OCI-M1 (cell line): ENCODE data around the gene SAMD4B.
"Not testable (repeated sequence)": the region's sequence is repeated elsewhere in the genome, so short reads cannot be mapped to it uniquely, and the experiment has no call there.

Experiments used
- DNase-seq: peaks from one replicate; lab custom pipeline; 2025; lab: John Stamatoyannopoulos, UW

SAMD4B gene

GRCh38 chr19:39365531-39365930 is 23.3 kb downstream of the SAMD4B start:
- no peak for DNase-seq

DNA sequence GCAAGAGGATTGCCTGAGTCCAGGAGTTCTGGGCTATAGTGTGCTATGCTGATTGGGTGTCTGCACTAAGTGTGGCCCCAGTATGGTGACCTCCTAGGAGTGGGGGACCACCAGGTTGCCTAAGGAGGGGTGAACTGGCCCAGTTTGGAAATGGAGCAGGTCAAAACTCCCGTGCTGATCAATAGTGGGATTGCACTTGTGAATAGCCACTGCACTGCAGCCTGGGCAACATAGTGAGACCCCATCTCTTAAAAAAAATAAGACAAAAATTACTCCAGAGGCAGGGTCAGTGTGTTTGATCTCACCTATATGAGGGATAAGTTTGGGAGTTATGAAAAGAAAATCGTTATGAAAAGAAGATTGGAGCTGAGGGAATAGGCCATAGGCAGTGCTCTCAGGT is 27.0 kb downstream of the SAMD4B start:
- no peak for DNase-seq

DNA sequence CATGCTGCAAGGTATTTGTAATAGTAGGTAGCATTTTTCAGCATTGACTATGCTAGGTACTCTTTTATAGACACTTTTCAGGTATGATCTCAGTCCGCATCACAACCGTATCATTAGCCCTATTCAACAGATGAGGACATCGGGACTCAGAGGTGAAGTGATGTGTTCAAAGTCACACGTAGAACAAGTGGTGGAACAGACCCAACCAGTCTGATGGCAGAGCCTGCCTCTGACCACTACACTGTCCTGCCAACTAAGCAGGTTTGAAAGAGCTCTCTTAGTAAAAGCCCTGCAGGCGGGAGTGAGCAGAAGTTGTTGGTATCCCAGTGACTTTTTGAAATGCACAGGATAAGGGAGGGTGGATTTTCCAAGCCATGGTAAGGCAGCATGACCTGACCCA is 28.5 kb downstream of the SAMD4B start:
- no peak for DNase-seq

GRCh38 chr19:39372047-39372802 is 30.0 kb downstream of the SAMD4B start:
- DNase-seq: no peak

DNA sequence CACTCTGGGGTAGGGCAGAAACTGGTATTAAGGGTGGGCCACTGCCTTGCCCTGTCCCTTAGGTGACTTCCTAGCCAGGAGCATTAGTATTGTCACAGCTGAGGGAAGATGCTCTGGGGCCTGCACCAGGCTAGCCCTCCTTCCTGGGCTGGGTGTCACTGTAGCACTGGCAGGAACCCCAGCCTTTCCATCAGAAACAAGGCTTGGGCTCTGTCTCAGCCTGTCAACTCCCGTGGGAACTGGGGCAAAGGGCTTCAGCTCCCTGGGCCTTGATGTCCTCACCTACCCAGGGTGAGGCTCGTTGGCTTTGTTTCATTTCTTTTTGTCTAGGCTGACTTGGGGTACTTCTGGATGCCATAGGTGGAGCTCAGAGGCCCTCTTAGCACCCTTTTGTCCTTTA is 30.7 kb downstream of the SAMD4B start:
- DNase-seq: no peak

DNA sequence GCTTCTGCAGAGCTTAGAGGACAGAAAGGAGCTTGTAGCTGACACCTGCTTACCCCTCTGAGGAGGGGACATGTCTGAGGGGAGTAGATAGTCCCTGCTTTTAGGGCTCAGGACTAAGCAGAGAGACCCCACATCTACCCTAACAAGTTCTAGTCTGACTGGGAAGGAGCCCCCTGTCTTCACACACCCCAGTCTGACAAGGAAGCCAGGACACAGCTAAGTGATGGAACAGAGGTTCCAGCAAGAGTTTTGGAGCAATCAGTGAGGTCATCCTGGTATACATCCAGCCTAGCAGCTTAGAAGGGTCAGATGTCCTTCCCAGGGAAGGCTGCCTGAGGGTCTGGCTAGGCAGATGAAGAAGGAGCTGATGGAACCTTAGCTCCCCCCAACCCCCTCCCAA is 33.7 kb downstream of the SAMD4B start:
- DNase-seq: no peak

GRCh38 chr19:39377373-39378362 is 35.4 kb downstream of the SAMD4B start:
- DNase-seq: no peak

GRCh38 chr19:39379366-39379765 is 37.1 kb downstream of the SAMD4B start:
- not testable (repeated sequence) for DNase-seq

DNA sequence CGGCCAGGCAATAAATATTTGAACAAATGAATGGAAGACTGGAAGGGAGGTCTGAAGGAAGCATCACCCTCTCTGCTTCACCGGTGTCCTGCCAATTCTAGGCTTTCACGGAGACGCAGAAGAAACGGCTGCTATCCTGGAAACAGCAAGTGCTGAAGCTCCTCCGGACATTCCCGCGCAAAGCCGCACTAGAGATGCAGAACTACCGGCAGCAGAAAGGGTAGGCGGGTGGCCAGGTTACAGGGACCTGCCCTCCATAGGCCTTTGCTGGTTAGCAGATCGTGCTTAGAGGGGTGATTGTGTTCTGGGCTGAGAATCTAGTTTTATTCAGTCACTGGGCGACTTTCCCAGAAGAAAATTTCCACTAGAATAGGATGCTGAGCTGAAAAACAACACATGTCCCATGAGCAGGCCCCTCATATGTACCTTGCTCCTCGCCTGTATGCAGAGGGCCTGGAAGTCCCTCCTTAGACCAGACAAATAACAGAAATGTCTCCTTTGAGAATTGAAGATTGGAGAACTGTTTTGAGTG is 37.7 kb downstream of the SAMD4B start:
- no peak for DNase-seq

DNA sequence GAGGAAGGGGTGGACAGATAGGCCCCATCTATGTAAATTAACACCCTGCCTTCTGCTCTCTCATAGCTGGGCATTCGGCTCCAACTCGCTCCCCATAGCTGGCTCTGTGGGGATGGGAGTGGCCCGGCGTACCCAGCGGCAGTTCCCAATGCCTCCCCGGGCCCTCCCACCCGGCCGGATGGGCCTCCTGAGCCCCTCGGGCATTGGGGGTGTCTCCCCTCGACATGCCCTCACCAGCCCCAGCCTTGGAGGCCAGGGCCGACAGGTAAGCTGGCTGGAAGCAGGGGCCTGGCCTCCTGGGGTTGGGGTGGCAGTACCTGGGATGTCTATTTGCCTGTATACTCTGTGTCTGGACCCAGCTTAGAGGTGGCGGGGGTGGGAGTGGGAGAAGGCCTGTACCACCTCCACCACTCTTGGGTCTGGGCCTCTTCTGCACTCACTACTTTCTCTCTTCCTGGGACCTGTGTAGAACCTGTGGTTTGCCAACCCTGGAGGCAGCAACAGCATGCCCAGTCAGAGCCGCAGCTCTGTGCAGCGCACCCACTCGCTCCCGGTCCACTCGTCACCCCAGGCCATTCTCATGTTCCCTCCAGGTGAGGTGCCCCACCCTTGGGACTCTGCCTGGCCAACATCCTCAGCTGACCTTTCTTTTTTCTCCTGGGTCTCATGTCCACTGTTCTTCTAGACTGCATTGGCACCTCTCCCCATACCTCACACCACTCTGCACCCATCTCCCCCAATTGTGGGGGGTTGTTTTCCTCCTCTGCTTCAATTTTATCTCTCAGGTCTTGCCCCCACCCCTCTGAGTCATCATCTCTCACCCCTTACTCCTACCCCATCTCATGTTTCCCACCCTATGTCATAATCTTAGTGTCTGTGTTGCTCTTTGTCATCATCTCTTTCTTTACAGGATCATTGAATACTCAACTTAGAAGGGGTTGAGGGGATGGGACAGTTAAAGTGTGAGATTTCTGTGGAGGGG is 38.6 kb downstream of the SAMD4B start:
- no peak for DNase-seq

GRCh38 chr19:39381910-39382611 is 39.8 kb downstream of the SAMD4B start:
- peak; percentile 97 for DNase-seq

- no peak for DNase-seq
These were observed 41.0 kb downstream of the SAMD4B start for GRCh38 chr19:39382991-39383828.

- no peak for DNase-seq
These were observed 42.8 kb downstream of the SAMD4B start for GRCh38 chr19:39384839-39385568.

GRCh38 chr19:39385629-39386411 is 43.6 kb downstream of the SAMD4B start:
- no peak for DNase-seq

- DNase-seq: no peak
These were observed 44.3 kb downstream of the SAMD4B start for GRCh38 chr19:39386557-39386956.

GRCh38 chr19:39388657-39389056 is 46.4 kb downstream of the SAMD4B start:
- DNase-seq: no peak

DNA sequence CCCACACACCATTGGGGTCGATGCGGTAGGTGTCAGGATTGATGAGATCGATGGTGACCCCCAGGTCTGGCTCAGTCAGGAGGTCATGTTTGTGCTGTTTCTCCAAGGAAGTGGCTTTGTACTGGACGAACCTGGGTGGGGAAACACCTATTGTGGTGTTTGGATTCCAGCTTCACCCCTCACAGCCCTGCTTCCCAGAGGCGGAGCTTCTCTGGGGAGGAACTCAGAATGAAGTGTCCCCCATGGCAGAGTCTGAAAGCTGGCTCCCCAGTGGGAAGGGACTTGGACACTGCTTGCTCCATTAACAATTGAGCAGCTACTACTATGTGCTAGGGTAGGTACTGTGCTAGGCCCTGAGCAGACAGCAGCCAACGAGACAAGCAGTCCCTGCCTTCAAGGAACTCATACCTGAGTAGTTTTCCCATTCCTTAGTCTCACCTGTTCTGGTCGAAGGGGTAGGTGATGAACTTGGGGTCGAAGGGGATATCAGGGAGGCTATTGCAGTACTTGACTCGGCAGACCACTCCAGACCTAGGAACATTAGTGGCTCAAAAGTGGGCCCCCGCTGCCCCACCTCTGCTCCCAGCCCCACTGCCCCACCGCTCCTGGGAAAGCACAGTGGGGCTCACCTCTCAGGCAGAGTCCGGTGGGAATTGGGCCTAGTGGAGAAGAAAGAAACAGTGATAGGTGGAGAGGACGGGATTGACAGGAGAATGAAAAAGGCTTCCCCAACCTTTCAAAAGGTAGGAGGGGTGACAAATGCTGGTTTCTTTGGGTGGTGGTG is 47.6 kb downstream of the SAMD4B start:
- DNase-seq: no peak

DNA sequence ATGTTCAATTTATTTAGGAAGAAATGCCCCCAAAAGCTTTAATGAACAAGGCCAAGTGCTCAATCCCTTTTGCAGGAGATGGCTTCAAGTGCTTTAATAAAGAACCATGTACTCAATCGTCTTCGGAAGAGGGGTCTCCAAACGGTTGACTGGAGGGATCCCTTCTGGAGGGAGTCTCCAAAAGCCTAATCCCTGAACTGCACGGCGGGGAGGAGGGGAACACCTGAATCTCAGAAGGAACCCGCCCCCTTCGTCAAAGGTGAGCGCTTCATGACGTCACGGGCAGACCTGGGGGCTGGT is 48.2 kb downstream of the SAMD4B start:
- no peak for DNase-seq
